ENCODE results near the gene C7.

The C7 gene

GRCh38 chr5:40916226-40916625 lies 6.9 kb downstream of the C7 start:
- no peak for DNase-seq (ENCODE audit: low spot score)

DNA sequence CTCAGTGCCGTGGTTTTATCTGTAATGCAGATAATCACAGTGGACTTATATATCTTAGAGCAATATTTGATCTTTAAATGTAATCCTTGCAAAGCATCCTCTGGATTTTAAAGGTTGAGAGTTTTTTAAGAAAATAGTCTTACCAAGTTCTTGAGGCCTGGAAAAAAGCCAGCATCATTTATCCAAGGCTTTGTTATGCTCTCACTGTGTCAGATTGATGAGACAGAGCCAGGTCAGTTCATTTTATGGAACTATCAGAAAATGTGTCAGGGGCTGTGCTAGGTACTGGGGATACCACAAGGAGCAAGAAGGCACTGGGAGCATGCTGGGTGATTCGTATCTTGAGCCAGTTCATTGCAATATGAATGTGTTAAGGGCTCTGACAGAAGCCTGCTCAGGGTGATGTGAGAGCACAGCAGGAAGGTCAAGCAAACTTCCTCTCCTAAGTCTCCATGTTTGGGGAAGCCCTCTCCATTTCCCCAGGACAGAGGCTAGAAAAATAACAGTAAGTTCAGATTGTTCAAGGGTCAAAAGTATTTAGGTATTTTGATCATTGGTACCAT lies 19.7 kb downstream of the C7 start:
- DNase-seq (ENCODE audit: low spot score) = no peak

DNA sequence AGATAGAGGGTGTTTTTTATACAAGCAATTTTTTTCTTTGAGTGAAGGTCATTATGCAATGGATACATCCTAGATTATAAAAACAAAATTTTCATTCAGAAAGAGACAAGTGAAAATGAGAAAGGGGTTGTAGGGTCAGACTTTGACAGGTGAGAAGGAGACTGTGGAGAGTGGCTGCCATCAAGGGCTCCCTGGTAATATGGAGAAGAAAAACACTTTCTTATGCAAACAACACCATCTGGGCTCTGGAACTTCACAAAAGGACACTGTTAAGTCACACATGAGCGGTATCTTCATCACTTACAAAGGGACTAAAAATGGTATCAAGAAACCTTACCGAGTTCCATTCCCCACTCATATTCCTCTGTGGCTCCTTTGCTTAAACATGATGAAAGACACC lies 23.5 kb downstream of the C7 start:
- DNase-seq (ENCODE audit: low spot score) = no peak

DNA sequence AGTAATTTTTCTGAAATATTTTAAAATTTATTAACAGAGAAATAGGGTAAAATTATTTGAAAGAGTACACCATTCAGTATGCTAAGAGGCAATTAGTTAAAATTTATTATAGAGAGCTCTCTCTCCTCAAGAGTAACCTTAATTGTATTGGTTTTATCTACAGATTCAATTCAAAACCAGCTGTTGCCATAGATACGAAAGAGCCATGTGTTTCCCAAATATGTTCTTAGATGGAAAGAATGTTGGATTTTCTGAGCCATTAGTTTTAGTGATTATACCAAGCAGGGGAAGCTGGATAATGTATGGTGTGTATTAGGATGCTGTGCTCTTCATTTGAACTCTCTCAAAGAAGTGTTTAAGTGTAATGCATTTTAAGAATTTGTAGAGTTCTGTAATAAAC lies 27.8 kb downstream of the C7 start:
- no peak for DNase-seq (ENCODE audit: low spot score)

- DNase-seq (ENCODE audit: low spot score) = no peak
Measured at GRCh38 chr5:40939753-40940152, 30.5 kb downstream of the C7 start.

GRCh38 chr5:40945111-40945510 lies 35.8 kb downstream of the C7 start:
- no peak for DNase-seq (ENCODE audit: low spot score)

DNA sequence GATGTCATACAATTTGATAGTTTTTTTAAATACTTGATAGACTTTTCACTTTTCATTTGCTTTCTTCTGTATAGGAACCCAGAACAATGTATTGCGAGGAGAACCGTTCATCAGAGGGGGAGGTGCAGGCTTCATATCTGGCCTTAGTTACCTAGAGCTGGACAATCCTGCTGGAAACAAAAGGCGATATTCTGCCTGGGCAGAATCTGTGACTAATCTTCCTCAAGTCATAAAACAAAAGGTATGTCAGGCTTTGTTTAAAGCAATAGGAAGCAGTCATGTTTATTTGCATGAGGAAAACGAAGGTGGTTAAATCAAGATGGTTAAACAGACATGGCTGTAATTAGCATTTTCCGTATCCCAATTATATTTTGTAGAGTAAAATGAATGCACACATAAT lies 46.0 kb downstream of the C7 start:
- no peak for DNase-seq (ENCODE audit: low spot score)

DNA sequence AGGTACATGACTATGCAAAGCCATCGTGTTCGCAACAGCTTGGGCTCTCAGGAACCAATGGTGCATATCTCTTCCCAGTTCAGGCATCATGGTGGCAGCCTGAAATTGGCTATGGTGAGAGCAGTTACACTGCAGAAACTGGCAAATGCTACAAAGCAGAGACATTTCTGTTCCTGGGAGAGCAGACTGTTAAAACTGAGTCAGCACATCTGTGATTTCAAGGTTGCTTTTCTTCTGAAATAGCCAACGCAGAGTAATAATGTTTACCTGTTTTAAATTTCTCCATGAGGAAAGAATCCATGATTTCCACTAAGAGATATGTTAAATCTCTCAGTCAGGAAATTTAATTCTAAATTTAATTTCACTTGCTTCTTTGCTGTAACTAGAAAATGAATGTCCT lies 47.8 kb downstream of the C7 start:
- DNase-seq (ENCODE audit: low spot score) = no peak

- no peak for DNase-seq (ENCODE audit: low spot score)
Measured at GRCh38 chr5:40958811-40959210, 49.5 kb downstream of the C7 start.

DNA sequence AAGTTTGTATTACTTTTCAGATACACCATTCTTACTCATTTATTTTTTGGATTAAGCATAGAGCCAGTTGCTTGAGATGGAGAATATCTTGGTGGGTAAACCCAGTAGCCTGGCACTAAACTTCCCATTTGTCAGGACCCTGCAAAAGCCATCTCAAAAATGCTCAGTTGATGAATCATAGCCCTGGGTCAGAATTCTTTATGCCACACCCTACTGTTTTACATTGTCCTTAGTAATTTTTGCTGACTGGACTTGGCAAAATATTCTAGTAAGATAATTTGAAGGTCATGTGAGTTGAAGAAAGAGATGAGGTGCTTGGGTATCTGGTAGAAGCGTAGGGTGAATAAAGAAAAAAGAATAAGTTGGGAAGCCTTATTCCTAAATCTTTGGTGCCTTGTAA lies 50.7 kb downstream of the C7 start:
- no peak for DNase-seq (ENCODE audit: low spot score)

GRCh38 chr5:40962207-40962955 lies 53.1 kb downstream of the C7 start:
- no peak for DNase-seq (ENCODE audit: low spot score)

GRCh38 chr5:40972434-40972833 lies 63.1 kb downstream of the C7 start:
- no peak for DNase-seq (ENCODE audit: low spot score)

DNA sequence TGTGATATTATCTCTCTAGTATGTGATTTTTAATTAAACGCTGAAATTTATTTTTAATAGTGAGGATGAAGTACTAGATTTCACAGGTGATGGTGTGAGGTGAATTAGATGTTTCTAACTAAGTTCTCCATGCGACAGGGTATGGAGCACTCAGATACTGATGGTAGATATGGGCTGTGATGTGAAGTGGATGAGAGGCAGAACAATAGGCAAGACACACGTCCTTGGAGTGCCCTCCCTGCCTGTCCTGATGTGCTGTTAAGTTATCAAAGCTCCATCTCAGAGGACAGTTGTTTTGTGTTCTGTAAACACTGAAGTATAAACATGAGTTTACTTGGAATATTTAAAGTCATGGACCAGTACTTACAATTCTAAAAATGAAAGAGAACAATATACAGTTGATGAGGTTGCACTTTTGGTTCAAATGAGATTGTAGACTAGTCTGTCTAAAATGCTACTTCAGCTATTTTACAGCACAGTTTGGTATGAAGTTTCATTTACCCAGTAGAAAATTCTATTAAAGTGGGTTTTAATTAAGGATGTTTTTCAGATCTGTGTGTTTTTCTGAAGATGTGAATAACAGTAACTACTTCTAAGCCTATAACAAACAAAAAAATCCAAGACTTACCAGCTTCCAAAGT lies 64.2 kb downstream of the C7 start:
- DNase-seq (ENCODE audit: low spot score) = no peak

DNA sequence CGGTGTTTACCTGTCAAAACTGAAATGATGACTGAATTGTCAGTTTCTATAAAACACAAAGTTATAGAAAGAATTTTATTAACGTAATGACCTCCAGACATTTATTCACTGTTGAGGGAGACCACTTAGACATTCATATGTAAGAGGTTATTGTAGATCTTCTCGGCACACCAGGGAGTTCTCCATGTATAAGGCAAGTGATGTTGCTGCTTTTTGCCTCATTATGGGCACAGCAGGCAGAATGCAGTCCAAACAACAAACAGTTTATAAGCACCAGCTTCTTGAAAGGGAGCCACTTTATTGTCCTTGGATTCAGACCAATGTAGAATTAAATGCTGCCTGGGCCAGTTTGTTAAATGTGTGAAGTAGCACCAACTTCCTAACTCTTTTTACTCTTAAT lies 66.7 kb downstream of the C7 start:
- no peak for DNase-seq (ENCODE audit: low spot score)

- no peak for DNase-seq (ENCODE audit: low spot score)
Measured at GRCh38 chr5:40976836-40977235, 67.5 kb downstream of the C7 start.

GRCh38 chr5:40981420-40981819 lies 72.1 kb downstream of the C7 start:
- DNase-seq (ENCODE audit: low spot score) = no peak

GRCh38 chr5:40983781-40984180 lies 74.5 kb downstream of the C7 start:
- no peak for DNase-seq (ENCODE audit: low spot score)

- no peak for DNase-seq (ENCODE audit: low spot score)
Measured at GRCh38 chr5:40984884-40985283, 75.6 kb downstream of the C7 start.

DNA sequence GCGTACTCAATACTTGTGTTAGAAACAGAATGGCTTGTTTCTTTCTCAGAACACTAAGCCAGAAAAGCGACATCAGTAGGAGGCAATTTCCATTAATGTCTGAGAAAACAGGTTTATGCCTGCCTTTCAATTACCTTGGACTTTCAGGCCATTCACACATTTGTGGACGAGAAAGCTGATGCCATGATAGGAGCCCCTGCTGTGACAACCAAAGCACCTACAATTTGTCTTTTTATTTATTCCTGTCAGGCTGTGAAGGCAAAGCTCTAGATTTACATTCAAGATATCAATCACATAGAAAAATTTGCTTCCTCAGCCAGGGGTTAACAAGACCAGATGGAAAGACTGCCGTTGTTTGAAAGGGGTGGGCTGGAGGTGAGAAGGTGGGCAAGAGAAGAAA lies 76.2 kb downstream of the C7 start:
- no peak for DNase-seq (ENCODE audit: low spot score)

DNA sequence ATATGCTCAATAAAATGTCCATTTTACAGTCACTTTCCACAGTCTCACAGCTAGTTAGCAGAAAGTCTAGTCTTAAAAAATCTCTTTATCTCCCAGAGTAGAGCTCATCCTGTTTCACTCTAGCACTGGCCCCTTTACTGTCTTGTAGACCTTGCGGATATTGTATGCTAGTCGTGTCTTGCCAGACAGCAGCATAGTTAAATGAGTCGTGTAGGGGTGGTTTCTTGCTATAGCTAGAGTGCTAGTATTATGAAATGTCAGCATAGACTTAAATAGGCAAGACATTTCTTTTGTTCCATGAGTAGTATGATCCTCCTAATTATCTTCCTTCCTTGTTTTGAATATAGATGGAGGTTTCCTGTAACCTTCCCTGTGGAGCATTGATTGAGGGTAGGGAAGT lies 77.4 kb downstream of the C7 start:
- no peak for DNase-seq (ENCODE audit: low spot score)

GRCh38 chr5:40987349-40987748 lies 78.1 kb downstream of the C7 start:
- no peak for DNase-seq (ENCODE audit: low spot score)

GRCh38 chr5:40988746-40989510 lies 79.6 kb downstream of the C7 start:
- no peak for DNase-seq (ENCODE audit: low spot score)

Measured in putamen (tissue), 1 donor.